GM21390 (cell line): ENCODE measurements around the gene FALEC.

Experiments
- ATAC-seq: cut with Tn5 transposase; IDR thresholded peaks from one replicate; pipeline ENCODE4 v1.9.1; 2021; ENCODE audit not compliant: unreplicated experiment

FALEC gene

GRCh38 chr1:150515328-150516049 lies at the start of gene FALEC:
TSS of gene FALEC (plus strand) at chr1:150515752.
- peak; percentile 94 for ATAC-seq

GRCh38 chr1:150466964-150467363 lies 48.6 kb upstream of the FALEC start:
- no peak for ATAC-seq

- no peak for ATAC-seq
Measured at GRCh38 chr1:150469291-150469690, 46.3 kb upstream of the FALEC start.

GRCh38 chr1:150472601-150473200 lies 42.9 kb upstream of the FALEC start:
- ATAC-seq, result no peak

GRCh38 chr1:150473659-150474058 lies 41.9 kb upstream of the FALEC start:
- ATAC-seq, result no peak

- no peak for ATAC-seq
Measured at GRCh38 chr1:150474869-150475268, 40.7 kb upstream of the FALEC start.

DNA sequence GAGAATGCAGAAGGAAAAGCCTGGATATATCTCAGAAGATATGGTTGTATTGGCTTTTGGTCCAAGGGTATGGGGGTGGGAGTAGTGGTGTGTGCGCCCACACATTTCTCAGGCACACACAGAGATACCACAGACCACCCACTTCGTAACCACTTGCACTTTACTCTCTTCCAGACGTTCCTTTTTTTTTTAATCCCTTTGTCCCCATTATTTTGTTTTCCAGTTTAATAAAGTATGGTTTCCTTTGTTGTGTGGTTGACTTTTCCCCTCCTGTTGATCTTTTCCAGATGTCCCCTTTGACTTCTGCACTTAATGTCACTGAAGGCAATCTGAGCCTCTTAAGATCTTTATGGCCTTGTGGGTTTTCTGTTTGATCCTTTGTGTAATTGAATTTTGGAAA lies 38.8 kb upstream of the FALEC start:
- no peak for ATAC-seq

GRCh38 chr1:150477320-150477719 lies 38.2 kb upstream of the FALEC start:
- no peak for ATAC-seq

DNA sequence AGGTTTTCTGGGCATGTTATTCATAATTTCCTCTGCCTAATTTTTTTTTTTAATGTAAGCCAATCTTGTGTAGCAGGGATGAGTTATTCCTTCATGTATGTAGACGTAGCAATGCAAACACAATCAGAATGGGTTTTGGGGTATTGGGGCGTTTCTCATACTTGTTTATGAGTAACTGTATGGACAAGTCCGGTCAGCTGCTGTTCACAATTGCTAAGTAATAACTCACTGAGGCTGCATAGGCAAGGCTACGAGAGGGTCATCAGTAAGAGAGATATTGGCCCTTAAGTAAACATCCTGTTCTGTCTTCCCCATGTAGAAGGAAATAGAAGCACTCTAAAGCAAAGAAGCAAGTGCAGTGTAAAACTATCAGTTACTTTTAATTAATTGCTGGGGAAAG lies 37.8 kb upstream of the FALEC start:
- no peak for ATAC-seq

DNA sequence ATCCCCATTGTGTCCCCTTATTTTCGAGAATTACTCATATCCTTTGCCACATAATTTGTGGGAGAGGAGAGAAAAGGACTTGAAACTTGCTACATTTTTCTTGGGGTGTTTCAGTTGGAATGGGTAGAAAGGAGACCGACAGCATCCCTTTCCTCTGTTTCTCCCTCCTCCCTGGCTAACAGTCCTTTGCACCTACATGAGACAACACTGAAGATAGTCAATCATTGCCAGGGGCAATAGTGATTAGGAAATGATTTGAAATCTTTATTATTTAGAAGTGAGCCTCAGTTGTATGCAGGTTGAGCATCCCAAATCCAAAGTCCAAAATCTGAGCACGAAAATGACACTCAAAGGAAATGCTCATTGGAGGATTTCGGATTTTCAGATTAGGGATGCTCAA lies 36.2 kb upstream of the FALEC start:
- ATAC-seq, result no peak

DNA sequence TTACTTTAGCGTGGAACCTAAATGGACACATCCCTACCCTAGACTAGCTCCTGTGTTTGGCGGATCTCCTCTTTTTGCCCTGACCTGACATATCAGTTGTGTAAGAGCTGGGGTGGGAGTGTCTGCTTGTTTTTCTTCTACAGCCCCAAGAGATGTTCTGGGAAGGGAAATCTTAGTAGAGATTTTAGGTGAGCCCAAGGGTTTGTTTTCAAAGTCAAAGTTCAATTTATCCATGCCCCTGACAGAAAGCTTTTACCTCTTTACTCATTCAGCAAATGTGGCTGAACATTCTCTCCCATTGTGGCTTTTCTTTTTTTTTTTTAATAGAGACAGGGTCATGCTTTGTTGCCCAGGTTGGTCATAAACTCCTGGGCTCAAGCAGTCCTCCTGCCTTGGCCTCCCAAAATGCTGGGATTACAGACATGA lies 35.6 kb upstream of the FALEC start:
- no peak for ATAC-seq

GRCh38 chr1:150484431-150484830 lies 31.1 kb upstream of the FALEC start:
- ATAC-seq, result no peak

DNA sequence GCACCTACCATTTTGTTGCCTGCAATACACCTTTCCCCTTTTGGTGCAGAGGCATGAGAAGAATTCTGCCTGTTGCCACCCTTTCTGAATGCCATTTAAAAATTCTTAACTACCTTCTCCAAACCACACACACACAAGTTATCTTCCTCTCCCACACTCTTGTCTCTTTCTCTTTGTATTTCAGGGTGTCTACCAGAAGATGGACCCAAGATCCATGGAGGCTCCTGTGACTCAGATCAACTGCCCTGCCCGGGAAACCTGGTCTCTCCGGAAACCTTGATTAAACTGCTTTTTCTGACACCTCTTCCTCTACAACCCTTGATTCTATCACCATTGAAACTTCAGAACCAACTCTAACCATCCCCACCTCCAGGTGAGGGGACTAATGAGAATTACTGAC lies 30.7 kb upstream of the FALEC start:
- ATAC-seq, result no peak

DNA sequence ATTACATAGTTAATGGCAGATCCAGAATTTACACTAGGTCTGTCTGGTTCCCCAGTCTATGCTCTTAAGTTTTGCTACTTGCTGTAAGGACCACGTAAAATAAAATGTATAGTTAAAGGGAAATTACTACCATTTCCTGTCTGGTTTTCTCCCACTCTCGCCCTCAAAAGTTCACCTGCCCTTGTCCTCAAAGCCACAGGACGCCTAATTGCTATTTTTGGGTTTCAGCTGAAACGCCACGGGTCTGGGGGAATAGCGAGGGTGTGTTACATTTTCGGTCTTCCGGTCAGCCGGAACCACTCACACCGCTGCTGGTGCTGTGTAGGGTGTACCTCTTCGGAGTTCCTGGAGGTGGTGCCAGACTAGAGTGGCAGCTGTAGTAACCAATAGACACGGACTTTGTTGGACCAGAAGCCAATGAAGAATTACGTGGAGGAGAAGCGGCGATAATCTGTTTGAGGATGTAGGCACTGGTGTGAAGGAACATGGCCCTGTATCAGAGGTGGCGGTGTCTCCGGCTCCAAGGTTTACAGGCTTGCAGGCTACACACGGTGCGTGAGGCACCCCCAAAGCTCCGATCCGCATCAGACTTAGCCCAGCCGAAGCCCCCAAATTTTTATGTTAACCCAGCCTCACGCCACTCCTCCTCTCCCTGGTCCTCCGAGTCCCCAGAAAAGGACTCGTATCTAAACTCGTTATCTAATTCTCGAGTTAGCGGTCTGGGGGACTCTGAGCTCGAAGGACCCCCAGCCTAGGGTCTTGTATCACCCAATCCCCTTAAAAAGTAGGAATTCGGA lies 28.4 kb upstream of the FALEC start, which contains the start of gene TARS2:
TARS2 (plus strand) TSS at position 454 of the 797 bp plus-strand sequence; CDS start at position 486, 32 bp downstream.
- peak; percentile 99 for ATAC-seq

GRCh38 chr1:150487763-150488115 lies 27.8 kb upstream of the FALEC start:
- ATAC-seq, result no peak

DNA sequence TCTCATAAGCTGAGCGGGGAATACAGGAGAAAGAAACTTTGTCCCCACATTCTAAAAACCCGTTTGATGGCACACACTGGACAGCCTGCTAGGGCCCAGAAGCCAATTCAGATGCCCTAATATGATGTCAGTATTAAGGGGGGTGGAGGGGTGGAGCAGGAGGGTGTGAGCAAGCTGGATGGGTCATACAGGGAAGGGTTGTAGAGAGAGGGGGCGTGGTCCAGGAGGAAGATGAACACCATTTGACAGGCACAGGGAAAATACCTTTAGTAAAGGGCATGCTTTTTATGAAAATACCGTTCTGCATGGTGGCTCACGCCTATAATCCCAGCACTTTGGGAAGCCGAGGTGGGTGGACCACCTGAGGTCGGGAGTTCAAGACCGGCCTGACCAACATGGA lies 22.4 kb upstream of the FALEC start:
- no peak for ATAC-seq

DNA sequence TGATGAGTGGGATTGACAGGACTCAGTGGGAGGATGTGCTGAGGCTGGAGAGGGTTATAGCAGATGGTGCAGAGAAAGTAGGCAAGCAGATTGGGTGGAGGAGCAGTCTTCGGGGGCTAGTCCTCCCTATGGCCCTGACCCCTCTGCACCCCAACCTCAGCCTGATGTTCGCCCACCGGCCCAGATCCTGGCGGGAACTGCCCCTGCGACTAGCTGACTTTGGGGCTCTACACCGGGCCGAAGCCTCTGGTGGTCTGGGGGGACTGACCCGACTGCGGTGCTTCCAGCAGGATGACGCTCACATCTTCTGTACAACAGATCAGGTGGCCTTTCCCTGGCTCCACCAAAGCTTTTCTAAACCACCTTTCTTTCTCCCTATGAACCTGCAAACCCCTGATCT lies 17.2 kb upstream of the FALEC start:
- ATAC-seq, result no peak

GRCh38 chr1:150505431-150505830 lies 10.1 kb upstream of the FALEC start:
- no peak for ATAC-seq

GRCh38 chr1:150507912-150508864 lies 7.4 kb upstream of the FALEC start, which contains the start of gene ECM1:
TSS of gene ECM1 (plus strand) at chr1:150508109. CDS start at chr1:150508210, 101 bp downstream.
- ATAC-seq, result no peak

DNA sequence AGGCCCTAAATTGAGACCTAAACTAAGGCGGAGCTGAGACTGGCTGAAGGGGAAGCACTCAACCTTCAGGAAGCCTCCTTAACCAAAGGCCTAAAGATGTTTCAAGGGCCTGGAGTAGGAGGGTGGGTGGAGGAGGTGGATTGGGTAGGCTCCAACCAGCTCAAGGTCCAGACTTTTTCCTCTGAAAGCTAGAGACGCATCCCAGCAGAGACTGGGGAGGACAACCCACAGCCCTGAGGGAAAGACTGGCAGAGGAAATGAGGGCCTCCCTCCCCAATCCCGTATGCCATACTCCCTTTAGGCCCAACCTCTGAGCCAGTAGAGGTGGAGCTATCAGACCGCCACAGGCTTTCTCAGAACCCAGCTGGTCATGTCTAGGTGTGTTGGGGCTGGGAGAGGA lies 6.6 kb upstream of the FALEC start:
- ATAC-seq, result no peak

GRCh38 chr1:150511551-150511950 lies 4.0 kb upstream of the FALEC start:
- ATAC-seq, result no peak
